Inferior parietal cortex (tissue), 1 donor: ENCODE measurements around the gene FAM171A2.
"Not testable (repeated sequence)": the region's sequence is repeated elsewhere in the genome, so short reads cannot be mapped to it uniquely, and the experiment has no call there.

ENCODE experiments used
- DNase-seq: peaks from one replicate; pipeline ENCODE4 v3.0.0-alpha.2; 2016; ENCODE audit errors: extremely low spot score

Gene FAM171A2

DNA sequence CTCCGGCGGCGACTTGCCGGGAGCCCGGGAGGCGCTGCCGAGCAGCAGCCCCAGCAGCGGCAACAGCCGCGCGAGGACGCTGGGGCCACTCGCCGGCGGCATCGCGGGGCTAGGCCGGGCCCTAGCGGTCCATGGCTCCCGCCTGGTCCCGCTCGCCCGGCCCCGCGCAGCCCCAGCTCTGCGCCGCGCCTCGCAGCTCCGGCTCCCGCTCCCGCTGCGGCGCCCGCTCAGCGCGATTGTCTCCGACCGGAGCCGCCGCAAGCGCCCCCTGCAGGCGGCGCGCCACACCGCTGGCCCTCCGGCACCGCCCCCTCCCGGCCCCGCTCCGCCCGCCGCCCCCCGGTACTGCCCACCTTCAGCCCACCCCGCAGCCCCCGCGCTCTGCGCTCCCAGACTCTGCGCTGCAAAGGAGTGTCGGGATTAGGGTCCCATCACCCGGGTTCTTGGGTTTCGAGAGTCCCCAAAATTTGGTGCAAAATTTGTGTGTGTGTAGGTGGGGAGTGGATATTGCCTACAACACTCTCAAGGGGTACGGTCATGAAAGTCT, at the start of gene FAM171A2:
Gene FAM171A2, minus strand, starts transcription at position 241 of the 547 bp plus-strand sequence. Its CDS starts 139 bp downstream, at position 102.
- DNase-seq = peak; percentile 55

DNA sequence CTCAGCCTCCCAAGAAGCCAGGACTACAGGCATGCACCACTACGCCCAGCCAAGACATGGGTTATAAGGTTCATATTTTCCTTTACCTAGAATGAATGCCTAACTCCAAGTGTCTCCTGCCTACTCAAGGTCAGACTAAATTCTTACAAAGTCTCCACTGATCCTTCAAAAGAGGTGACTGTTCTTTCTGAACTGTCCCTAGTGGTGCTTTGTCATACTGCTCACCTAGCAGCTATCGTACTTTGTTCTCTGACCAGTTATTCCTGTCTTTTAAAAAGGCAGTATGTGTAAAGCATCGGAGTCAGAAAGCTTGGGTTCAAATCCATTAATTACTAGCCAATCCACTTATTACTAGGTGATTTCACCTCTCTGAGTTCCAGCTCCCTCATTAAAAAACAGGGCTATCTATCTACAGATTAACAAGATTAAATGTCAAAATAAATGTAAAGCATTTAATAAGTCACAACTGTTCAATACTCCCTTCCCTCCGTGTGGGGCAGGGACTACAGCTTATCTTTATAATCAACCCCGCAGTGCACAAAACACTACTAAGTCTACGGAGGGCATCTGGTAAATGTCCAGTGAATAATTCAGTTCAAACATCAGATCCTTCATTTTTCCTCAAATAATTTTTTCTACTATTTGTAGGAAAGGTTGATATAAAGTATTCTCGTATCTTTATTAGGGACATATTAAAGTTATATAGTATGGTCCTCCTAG, 45.8 kb upstream of the FAM171A2 start:
- no peak for DNase-seq

DNA sequence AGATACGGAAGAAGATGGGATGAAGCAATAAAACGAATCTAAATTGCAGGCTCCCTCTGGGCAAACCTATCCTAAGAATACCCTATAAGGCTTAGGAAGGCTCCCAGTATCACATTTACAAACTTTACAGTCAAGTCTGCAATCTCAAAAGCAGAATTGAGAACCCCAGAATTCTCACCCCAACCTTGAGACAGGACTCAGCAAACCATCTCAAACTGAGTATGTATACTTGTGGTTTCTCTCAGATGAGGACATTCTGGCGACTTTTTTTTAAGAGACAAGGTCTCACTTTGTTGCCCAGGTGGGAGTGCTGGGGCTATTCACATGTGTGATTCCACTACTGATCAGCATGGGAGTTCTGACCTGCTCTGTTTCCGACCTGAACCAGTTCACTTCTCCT, 45.1 kb upstream of the FAM171A2 start:
- DNase-seq = no peak

GRCh38 chr17:44402564-44403172, 39.0 kb upstream of the FAM171A2 start:
- no peak for DNase-seq

- peak; percentile 28 for DNase-seq
These were observed 36.7 kb upstream of the FAM171A2 start for GRCh38 chr17:44400226-44400847.

- DNase-seq = no peak
These were observed 35.3 kb upstream of the FAM171A2 start for GRCh38 chr17:44398692-44399691.

DNA sequence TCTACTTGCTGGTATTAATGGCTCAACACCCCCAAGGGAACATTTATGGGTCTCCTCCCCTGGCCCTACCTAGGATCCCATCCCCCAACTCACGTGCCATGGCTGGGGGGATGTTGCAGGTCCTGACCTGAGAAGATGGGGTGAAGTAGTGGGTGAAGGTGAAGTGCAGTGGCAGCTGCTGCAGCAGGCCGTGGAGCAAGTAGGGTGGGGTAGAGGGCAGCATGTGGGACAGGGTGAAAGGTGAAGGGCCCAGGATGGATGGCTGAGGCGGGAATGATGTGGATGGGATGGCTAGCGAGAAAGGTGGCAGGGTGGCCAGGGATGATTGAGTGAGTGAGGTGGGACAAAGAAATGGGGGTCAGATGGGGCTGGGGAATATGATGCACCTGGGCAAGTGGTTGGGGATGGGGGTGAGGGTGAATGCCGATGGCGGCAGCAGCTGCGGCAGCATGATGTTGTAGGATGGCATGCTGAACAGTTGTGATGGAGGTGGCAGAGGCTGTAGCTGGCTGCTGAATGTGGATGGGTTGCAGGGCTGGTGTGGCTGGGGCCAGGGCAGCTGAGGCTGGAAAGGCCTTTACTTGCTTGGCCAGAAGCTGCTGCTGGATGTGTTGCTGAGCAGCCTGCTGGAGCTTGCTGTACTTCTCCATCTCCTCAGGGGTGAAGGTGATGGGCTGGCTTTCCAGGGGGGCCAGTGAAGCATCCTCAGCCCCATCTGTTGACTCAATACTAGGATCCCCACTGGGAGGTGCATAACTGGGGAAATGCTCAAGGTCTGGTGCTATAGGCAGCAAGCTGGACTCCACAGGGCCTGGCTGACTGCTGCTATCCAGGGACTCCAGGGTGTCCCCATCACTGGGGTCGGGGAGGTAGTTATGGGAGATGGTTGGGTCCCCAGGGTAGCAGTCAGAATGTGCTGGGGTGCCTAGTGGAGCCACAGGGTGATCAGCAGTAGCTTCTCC, 34.1 kb upstream of the FAM171A2 start:
- no peak for DNase-seq

DNA sequence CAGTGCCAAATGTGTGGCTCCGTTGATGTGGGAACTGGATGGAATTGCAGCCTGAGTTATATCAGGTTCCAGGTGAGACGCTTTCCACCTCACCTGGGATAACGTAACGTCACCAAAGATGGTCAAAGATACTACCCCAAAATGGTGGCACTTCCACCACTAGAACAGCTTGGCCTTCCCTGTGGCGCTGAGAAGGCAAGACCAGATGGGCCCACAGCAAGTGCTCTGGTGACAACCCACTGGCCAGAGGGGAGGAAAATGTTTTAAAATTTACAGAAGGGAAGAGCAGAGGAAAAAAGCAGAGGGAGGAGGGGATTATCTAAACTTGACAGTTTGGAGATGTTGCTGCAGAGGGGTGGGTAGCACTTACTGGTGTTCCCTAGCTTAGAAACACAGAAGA, 33.3 kb upstream of the FAM171A2 start:
- no peak for DNase-seq

DNA sequence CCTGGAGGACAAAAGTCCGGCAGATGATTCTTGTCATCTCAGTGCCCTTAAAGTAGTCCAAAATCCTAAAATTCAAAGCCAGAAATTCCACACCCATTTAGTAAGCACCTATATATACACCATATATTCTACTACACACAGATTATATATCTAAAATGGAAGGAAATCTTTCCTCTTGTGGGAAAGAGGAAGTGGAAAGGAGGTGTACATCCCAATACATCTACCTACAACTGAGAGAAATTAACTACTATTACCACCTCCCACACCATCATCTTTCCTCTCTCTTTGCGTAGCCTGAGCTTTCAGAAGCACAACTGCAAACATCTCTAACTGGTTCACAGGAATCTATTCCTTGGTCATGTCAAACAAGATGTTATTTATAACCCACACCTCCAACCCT, 31.2 kb upstream of the FAM171A2 start:
- no peak for DNase-seq

- DNase-seq = not testable (repeated sequence)
These were observed 30.5 kb upstream of the FAM171A2 start for GRCh38 chr17:44394112-44394511.

- no peak for DNase-seq
These were observed 26.7 kb upstream of the FAM171A2 start for GRCh38 chr17:44390250-44390870.

DNA sequence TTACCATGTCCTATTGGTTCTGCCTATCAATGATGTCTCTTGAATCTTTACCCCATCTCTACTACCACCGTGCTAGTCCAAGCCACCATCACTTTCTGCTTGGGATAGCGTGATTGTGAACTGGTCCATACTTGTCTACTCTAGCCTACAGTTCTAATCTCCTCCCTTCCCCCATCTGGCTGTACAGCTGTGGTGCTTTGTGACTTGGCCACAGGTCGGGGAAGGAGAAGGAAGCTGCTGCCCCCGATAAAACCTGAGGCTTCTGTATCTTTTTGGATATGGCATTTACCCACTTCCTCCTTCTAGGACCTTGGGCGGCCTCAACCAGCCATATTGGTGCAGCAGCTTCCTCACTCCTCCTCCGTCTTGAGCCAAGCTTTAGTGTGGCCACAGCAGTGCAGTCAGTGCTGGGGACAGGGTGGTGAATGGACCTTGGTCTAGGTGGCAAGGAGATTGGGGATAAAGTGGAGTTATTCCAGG, 26.1 kb upstream of the FAM171A2 start:
- no peak for DNase-seq

- DNase-seq = no peak
These were observed 25.6 kb upstream of the FAM171A2 start, which contains the start of gene ITGA2B for GRCh38 chr17:44389281-44389680. TSS of gene ITGA2B (minus strand) at chr17:44389649. CDS start at chr17:44389473, 176 bp downstream.

DNA sequence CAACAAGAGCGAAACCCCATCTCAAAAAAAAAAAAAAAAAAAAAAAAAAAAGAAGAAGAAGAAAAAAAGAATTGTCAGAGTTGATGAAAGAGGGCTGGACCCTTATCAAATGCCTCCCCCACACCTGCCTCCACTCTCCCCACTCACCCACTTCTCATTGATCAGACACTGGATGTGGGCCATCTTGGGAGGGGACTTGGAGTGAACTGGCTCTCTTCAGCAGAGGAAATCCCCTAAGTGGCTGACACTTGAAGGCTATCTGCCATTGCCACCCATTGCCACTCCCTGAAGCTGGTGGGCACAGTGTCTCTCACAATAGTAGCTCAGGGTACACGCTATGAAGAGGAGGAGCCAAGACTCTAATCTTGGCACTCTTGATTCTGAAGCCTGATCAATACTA, 24.2 kb upstream of the FAM171A2 start:
- DNase-seq = no peak

DNA sequence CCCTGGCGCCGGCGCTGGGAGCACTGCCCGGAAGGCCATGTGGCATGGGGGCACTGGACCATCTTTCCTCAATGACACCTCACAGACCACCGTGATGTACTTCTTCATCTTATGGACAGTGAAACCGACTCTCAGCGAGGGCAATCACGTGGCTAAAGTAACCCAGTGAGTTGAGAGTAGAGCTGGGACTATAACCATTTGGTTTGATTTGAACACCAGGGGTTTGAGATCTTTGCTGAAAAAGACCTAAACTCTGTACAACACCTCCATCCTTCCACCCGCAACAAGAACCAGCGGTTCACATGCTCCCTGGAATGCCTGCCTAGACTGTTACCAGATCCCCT, 22.5 kb upstream of the FAM171A2 start:
- no peak for DNase-seq

DNA sequence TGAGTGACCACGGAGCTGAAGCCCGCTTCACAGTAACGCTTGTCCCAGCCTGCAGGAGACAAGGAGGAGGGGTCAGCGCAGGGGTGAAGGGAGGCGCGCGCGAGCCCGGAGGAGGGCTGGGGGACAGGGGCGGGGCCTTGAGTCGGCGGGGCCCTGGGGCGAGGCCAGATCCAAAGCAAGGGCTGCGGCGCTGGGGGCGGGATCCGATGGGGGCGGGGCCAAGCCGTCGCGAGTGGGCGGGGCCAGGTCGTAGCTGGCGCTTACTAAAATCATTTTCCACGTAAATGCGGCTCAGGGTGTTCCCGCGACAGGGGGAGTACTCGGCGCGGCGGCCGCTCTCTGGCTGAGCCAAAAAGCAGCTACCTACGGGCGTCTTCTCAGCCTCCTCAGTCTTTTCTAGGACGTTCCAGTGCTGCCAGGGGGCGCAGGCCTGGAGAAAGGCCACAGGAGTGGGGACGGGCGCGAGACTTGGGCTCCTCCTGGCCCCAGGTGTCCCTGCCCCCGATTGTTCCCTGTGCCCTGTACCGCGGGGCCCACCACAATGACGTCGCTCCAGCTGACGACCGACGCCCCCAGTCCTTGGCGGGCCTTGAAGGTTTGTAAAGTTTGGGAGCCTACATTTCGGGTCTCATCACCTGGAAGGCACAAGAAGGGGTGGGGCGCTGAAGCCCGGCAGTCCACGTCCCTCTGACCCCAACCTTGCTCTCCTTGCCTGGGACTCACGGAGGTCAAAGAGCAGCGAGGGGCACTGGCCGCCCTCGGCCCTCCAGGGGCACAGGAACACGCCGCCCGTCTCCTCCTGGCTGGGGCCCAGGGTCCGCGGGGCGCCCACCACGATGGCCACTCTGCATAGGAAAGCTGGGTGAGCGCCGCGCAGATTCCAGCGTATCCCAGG, 21.9 kb upstream of the FAM171A2 start:
- DNase-seq = peak; percentile 43

DNA sequence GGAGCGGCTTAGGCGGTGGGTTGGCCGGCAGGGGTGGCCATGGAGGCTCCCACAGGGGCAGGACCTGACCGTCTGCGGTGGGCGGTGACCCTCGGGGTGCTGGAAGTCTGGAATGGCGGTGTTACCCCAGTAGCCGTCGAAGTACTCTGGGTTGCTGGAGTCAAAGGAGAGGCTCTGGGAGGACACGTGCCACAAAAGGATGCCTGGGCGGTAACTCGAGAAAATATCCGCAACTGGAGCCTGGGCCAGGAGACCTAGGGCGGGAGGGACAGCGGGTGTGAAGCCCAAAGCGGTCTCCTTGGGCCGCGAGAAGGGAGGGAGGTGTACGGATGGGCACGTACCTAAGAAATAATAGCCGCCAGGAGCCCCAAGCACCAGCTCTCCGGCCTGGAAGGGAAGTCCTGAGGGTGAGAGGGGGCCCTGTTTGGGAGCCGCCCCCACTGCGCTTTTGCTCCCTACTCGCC, 21.2 kb upstream of the FAM171A2 start:
- no peak for DNase-seq

GRCh38 chr17:44384281-44384822, 20.7 kb upstream of the FAM171A2 start:
- no peak for DNase-seq
